DND-41 (cell line): ENCODE data around the gene GRIFIN.

ENCODE experiments used
- ATAC-seq: fragments of 200-7000 bp; cut with Tn5 transposase; 3 replicates; pipeline ENCODE4 v1.9.1; 2021; ENCODE audit warnings: low read depth; ENCODE audit not compliant: insufficient read depth
- DNase-seq: peaks from one replicate; pipeline ENCODE4 v3.0.0-alpha.2; 2020
- H2AFZ ChIP-seq: 2 replicates; pipeline ENCODE4 v1.6.0; 2012; ENCODE audit warnings: low read depth, low read length
- H3K27ac ChIP-seq: 2 replicates; pipeline ENCODE4 v1.5.1; 2012; ENCODE audit warnings: low read length, inconsistent platforms
- H3K27me3 ChIP-seq: fragments of 200-600 bp; sonication (generic); 2 replicates; pipeline ENCODE4 v1.6.0; 2012; ENCODE audit warnings: low read length, mild to moderate bottlenecking, inconsistent platforms; ENCODE audit not compliant: insufficient read depth, poor library complexity
- H3K36me3 ChIP-seq: 2 replicates; pipeline ENCODE4 v1.5.1; 2012; ENCODE audit warnings: low read length, inconsistent platforms; ENCODE audit not compliant: insufficient read depth
- H3K4me1 ChIP-seq: 2 replicates; pipeline ENCODE4 v1.5.1; 2012; ENCODE audit warnings: mild to moderate bottlenecking, low read length; ENCODE audit not compliant: insufficient read depth
- H3K4me2 ChIP-seq: 2 replicates; pipeline ENCODE4 v1.6.0; 2012; ENCODE audit warnings: mild to moderate bottlenecking, moderate library complexity, low read length, inconsistent platforms; ENCODE audit not compliant: insufficient read depth
- H3K4me3 ChIP-seq, 2 experiments: fragments of 200-600 bp in 1 of 2; shearing (Covaris generic) in 1 of 2; 2 replicates each; pipeline ENCODE4 v1.5.1; 2012 to 2016; ENCODE audit warnings: inconsistent platforms in 2 of 2, low read length in 2 of 2, mild to moderate bottlenecking in 2 of 2, low read depth in 1 of 2, moderate library complexity in 1 of 2
- H3K79me2 ChIP-seq: 2 replicates; pipeline ENCODE4 v1.6.0; 2012; ENCODE audit warnings: low read length, inconsistent platforms; ENCODE audit not compliant: insufficient read depth
- H3K9ac ChIP-seq: 2 replicates; pipeline ENCODE4 v1.6.0; 2012; ENCODE audit warnings: low read depth, mild to moderate bottlenecking, inconsistent platforms, low read length, moderate library complexity
- H3K9me3 ChIP-seq: 2 replicates; pipeline ENCODE4 v1.5.1; 2012; ENCODE audit warnings: low read length, moderate library complexity, mild to moderate bottlenecking, inconsistent platforms; ENCODE audit not compliant: insufficient read depth, severe bottlenecking
- H4K20me1 ChIP-seq: 2 replicates; pipeline ENCODE4 v1.6.0; 2012; ENCODE audit warnings: low read length; ENCODE audit not compliant: insufficient read depth
- EZH2 ChIP-seq: IDR thresholded peaks from 3 replicates; pipeline ENCODE4 v1.6.1; 2012; ENCODE audit warnings: borderline replicate concordance, low read depth, mild to moderate bottlenecking, moderate library complexity, low read length, inconsistent platforms; ENCODE audit not compliant: severe bottlenecking
- TF ChIP-seq, protein P1 (sequence below): IDR thresholded peaks from 2 replicates; pipeline ENCODE4 v1.5.1; 2012; ENCODE audit warnings: borderline replicate concordance, low read length, moderate library complexity, mild to moderate bottlenecking; ENCODE audit not compliant: poor library complexity, severe bottlenecking; ENCODE audit errors: extremely low read depth

The GRIFIN gene

DNA sequence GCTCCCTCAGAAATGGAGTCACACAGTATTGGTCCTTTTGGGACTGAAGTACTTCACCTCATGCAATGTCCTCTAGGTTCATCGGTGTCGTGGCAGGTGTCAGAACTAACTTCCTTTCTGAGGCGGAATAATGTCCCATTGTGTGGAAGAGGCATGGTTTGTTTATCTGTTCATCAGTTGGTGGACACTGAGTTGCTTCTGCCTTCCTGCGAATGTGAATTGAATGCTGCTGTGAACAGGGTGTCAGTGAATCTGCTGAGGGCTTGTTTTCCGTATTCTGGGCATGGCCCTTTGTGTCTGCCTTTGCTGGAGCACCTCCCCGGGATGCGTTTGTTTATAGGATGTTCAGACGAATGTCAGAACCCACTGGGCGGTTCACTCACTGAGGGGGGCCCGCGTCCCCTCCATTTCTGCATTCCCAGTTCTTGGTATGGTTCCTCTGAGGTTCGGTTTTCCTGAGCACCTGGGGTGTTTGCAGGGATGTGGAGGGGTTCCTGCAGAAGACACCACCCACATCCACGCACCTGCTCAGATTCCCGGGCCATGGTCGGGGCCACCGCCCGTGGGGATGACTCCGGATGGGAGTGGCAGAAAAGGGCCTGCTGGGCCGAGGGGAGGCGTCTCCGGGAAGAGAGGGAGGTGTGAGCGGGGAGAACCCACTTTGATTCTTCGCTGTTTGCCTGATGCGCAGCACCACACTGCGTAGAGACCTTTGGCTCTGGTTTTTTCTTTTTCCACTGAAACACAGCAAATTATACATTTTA is 39.7 kb downstream of the GRIFIN start:
- Histone ChIP-seq H3K4me1 (no peaks in the 10 kb centered on the region), H3K9me3 (no peaks in the 10 kb centered on the region), H3K79me2 (no peaks in the 10 kb centered on the region; the same call in 1 of the 2 replicates), H3K4me3 (no peak overlapping the region), H3K27me3 (no peaks in the 10 kb centered on the region), H3K4me2 (no peak overlapping the region), H4K20me1 (peaks cover 13% of the 10 kb centered on the region), H3K27ac (no peak overlapping the region), H2AFZ (no peak overlapping the region), H3K36me3 (peaks cover 35% of the 10 kb centered on the region), H3K9ac (no peak overlapping the region)
- DNase-seq (no peak), ATAC-seq (no peak)
- TF ChIP-seq, protein P1, sequence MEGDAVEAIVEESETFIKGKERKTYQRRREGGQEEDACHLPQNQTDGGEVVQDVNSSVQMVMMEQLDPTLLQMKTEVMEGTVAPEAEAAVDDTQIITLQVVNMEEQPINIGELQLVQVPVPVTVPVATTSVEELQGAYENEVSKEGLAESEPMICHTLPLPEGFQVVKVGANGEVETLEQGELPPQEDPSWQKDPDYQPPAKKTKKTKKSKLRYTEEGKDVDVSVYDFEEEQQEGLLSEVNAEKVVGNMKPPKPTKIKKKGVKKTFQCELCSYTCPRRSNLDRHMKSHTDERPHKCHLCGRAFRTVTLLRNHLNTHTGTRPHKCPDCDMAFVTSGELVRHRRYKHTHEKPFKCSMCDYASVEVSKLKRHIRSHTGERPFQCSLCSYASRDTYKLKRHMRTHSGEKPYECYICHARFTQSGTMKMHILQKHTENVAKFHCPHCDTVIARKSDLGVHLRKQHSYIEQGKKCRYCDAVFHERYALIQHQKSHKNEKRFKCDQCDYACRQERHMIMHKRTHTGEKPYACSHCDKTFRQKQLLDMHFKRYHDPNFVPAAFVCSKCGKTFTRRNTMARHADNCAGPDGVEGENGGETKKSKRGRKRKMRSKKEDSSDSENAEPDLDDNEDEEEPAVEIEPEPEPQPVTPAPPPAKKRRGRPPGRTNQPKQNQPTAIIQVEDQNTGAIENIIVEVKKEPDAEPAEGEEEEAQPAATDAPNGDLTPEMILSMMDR = no peak
- no peak for TF ChIP-seq EZH2

DNA sequence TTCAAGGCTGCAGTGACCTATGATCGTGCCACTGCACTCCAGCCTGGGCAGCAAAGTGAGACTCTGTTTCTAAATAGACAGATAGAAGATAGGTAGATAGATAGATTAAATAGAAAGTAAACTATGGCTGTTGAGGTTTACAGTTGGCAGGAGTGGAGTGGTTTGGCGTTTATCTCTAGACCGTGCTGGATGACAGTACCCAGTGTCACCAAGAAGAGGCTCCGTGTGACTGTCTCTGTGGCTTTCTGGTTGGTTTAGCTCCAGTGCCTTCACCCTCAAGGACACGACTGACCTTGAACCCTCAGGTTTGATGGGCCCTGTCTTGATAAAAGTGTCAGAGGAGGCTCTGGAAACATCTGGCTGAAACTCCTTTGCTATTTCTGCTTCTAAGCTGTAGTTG is 41.1 kb downstream of the GRIFIN start:
- Histone ChIP-seq H3K79me2 (peaks cover 3% of the 10 kb centered on the region; the same call in 1 of the 2 replicates), H3K9ac (no peak overlapping the region), H3K9me3 (peaks cover 4% of the 10 kb centered on the region), H3K4me1 (no peaks in the 10 kb centered on the region), H3K4me2 (no peak overlapping the region), H3K4me3 (no peak overlapping the region), H3K27ac (no peak overlapping the region), H4K20me1 (peaks cover 13% of the 10 kb centered on the region), H3K36me3 (peaks cover 37% of the 10 kb centered on the region), H2AFZ (no peak overlapping the region), H3K27me3 (no peaks in the 10 kb centered on the region)
- no peak for TF ChIP-seq EZH2
- TF ChIP-seq, protein P1 = no peak
- DNase-seq (no peak), ATAC-seq (no peak)

DNA sequence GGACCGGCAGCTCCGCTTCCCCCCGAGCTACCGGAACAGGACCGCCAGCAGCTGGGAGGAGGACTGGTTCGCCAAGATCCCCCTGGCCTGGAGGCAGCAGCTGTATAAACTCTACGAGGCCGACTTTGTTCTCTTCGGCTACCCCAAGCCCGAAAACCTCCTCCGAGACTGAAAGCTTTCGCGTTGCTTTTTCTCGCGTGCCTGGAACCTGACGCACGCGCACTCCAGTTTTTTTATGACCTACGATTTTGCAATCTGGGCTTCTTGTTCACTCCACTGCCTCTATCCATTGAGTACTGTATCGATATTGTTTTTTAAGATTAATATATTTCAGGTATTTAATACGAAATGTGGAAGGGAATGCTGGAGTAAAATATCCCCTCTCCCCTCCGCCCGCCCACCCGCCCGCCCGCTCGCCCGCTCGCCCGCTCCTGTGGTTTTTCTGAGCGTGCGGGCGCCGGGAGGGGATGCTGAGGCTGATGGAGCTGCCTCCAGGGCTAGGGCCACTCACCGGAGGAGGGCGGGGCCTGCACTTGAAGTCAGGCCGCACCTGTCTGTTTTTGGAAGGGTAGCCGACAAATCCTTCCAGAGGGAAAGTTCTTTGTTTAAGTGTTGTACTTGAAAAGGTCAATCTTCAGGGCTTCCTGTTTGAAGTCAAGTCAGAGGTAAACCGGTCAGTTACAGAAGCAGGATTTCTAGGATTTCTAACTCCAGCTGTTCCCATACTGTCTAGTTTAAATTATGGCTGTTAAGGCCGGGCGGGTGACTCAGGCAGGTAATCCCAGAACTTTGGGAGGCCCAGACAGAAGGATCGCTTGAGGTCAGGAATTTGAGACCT is 42.3 kb downstream of the GRIFIN start:
- Histone ChIP-seq H3K9me3 (peaks cover 4% of the 10 kb centered on the region), H3K79me2 (peaks cover 3% of the 10 kb centered on the region; the same call in 1 of the 2 replicates)
- ATAC-seq = no peak

More for the DNA sequence above, 42.3 kb downstream of the GRIFIN start:
- no peak overlapping the region for H3K4me3 ChIP-seq
- no peaks in the 10 kb centered on the region for H3K27me3 ChIP-seq
- peaks cover 13% of the 10 kb centered on the region; the same call in 1 of the 2 replicates for H4K20me1 ChIP-seq
- H3K4me1 ChIP-seq = no peaks in the 10 kb centered on the region
- DNase-seq = no peak
- no peak overlapping the region for H3K4me2 ChIP-seq
- no peak overlapping the region for H2AFZ ChIP-seq
- H3K36me3 ChIP-seq = peaks cover 37% of the 10 kb centered on the region
- H3K9ac ChIP-seq = no peak overlapping the region
- H3K27ac ChIP-seq = no peak overlapping the region
- TF ChIP-seq EZH2 = no peak
- TF ChIP-seq, protein P1 = no peak
